Glomerular visceral epithelial cell (primary cell): Measurements from ENCODE around the gene TRIM6.
A peak's percentile ranks its signal among the peaks of the same experiment; 100 is the strongest.
"Not testable (repeated sequence)": the region's sequence is repeated elsewhere in the genome, so short reads cannot be mapped to it uniquely, and the experiment has no call there.

Experiments used
- DNase-seq: peaks from one replicate; pipeline ENCODE4 v3.0.0-alpha.2; 2016; ENCODE audit errors: extremely low spot score

TRIM6 gene

GRCh38 chr11:5603326-5603725, 6.9 kb downstream of the TRIM6 start:
- DNase-seq, result no peak

- no peak for DNase-seq
Measured at GRCh38 chr11:5604896-5605295, 8.5 kb downstream of the TRIM6 start.

- peak; percentile 49 for DNase-seq
Measured at GRCh38 chr11:5605849-5606248, 9.4 kb downstream of the TRIM6 start.

GRCh38 chr11:5608808-5609207, 12.4 kb downstream of the TRIM6 start:
- no peak for DNase-seq

GRCh38 chr11:5610446-5610845, 14.0 kb downstream of the TRIM6 start:
- DNase-seq, result no peak

GRCh38 chr11:5611627-5612026, 15.2 kb downstream of the TRIM6 start:
- no peak for DNase-seq

GRCh38 chr11:5618807-5619206, 22.4 kb downstream of the TRIM6 start:
- DNase-seq, result no peak

GRCh38 chr11:5620651-5621521, 24.4 kb downstream of the TRIM6 start:
- peak; percentile 4 for DNase-seq

GRCh38 chr11:5621580-5621979, 25.1 kb downstream of the TRIM6 start:
- DNase-seq, result no peak

- DNase-seq, result no peak
Measured at GRCh38 chr11:5622802-5623201, 26.4 kb downstream of the TRIM6 start.

- DNase-seq, result peak; percentile 59
Measured at GRCh38 chr11:5624489-5625279, 28.2 kb downstream of the TRIM6 start, which contains the start of gene TRIM34. TSS of gene TRIM34 (plus strand) at chr11:5625001. CDS start at chr11:5632332, 7,331 bp downstream.

GRCh38 chr11:5625281-5625680, 28.8 kb downstream of the TRIM6 start:
- no peak for DNase-seq

GRCh38 chr11:5626196-5626595, 29.8 kb downstream of the TRIM6 start:
- no peak for DNase-seq

- no peak for DNase-seq
Measured at GRCh38 chr11:5631417-5631816, 35.0 kb downstream of the TRIM6 start.

- DNase-seq, result no peak
Measured at GRCh38 chr11:5631969-5632635, 35.7 kb downstream of the TRIM6 start.

- DNase-seq, result no peak
Measured at GRCh38 chr11:5639953-5640352, 43.5 kb downstream of the TRIM6 start.

- DNase-seq, result no peak
Measured at GRCh38 chr11:5643585-5643984, 47.1 kb downstream of the TRIM6 start.

GRCh38 chr11:5646139-5646538, 49.7 kb downstream of the TRIM6 start:
- DNase-seq, result no peak

GRCh38 chr11:5655474-5655873, 59.0 kb downstream of the TRIM6 start:
- DNase-seq, result no peak

GRCh38 chr11:5656956-5657355, 60.5 kb downstream of the TRIM6 start:
- DNase-seq, result not testable (repeated sequence)

GRCh38 chr11:5658318-5658717, 61.9 kb downstream of the TRIM6 start:
- DNase-seq, result no peak
